Measurements from ENCODE around the gene ATP2C2. TPM values are rescaled to one million over a fixed set of nuclear protein-coding genes. Genes with fewer than 3 reads are reported as not detected.

ATP2C2 gene
- total RNA-seq, 4 donors from 2014 or later = 138 to 3,342 (median 155) TPM

DNA sequence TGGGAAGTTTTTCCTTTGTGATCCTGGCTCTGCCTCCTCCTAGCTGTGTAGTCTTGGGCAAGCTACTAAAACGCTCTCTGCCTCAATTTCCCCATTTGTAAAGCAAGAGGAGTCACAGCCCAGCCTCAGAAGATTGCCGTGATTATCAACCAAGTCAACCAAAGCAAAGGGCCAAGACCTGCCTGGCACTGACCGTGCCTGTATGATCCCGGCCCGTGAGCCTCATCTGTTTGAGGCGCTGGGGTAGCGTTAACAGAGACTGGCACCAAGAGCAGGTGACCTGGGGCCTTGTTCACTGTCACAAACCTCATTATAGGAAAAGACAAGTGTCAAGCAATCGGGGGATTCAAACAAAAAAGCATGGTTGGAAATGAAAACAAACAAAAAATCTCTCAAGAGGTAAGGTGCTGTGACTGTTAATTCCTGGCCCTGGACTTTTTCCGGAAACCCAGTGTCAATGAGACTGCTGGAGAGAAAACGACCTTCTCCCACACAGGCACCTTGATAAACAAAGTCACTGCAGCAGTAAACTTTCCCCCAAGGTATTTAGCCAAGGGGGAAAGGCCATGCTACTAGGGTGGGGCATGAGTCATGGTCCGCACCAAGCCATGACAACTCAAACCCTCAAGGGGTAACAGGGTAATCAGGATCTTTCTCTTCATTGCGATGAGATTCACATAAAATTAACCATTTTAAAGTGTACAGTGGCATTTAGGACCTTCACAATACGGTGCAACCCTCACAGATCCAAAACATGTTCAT is 130.7 kb downstream of the ATP2C2 start:
- intact Hi-C loops (cut with DNase I; ENCODE audit: low total_unique reads) = no loop called here
- TF ChIP-seq POLR2AphosphoS5 (IDR thresholded peaks at IDR 0.05) (no peak), CTCF (IDR thresholded peaks at IDR 0.05) (no peak), EP300 (IDR thresholded peaks at IDR 0.05; ENCODE audit: low read depth) (no peak), POLR2A (IDR thresholded peaks at IDR 0.05) (no peak)
- DNase-seq = no peak
- Histone ChIP-seq H3K4me1 (peaks cover 4 to 8% (median 6%) of the 10 kb centered on the region in 4 donors), H3K4me3 (no peak overlapping the region), H3K9me3 (no peaks in the 10 kb centered on the region), H3K27me3 (no peaks in the 10 kb centered on the region), H3K27ac (no peak overlapping the region), H3K36me3 (peaks cover 0 to 24% (median 8%) of the 10 kb centered on the region in 4 donors)
- in situ Hi-C loops (cut with MboI; ENCODE audit: low pct_ligation_motif_present in 1 of 4, low pct_unique_long_range_greater_than_20kb in 1 of 4, low sequenced_read_pairs in 3 of 4) = loop anchor here in 3 of 4 donors (25.0 kb wide), 3 partner anchors 387 to 537 kb away; partner anchors contain the start of genes NECAB2 (in 2 of the 3), OSGIN1 (in 2 of the 3) and MBTPS1 (in 1 of the 3)
- 87 to 88% methylated on average over 10 to 13 of the region's 13 CpGs for WGBS, 2 donors (ENCODE audit: low coverage in 1 of 2)

DNA sequence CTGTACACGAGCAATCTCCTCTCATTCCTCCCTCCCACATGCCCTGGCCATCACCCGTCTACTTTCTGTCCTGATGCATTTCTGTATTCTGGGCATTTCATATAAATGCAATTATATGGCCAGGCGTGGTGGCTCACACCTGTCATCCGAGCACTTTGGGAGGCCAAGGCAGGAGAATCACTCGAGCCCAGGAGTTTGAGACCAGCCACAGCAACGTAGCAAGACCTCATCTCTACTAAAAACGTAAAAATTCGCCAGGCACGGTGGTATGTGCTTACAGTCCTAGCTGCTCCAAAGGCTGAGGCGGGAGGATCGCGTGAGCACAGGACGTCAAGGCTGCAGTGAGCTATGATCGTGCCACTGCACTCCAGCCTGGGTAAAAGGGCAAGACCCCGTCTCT is 131.3 kb downstream of the ATP2C2 start:
- Histone ChIP-seq H3K36me3 (peaks cover 0 to 24% (median 5%) of the 10 kb centered on the region in 4 donors), H3K27ac (no peak overlapping the region), H3K4me1 (peaks cover 5 to 8% (median 7%) of the 10 kb centered on the region in 4 donors), H3K27me3 (no peaks in the 10 kb centered on the region), H3K9me3 (no peaks in the 10 kb centered on the region), H3K4me3 (no peak overlapping the region)
- TF ChIP-seq POLR2AphosphoS5 (IDR thresholded peaks at IDR 0.05) = no peak
- in situ Hi-C loops (cut with MboI; ENCODE audit: low pct_ligation_motif_present in 1 of 4, low pct_unique_long_range_greater_than_20kb in 1 of 4, low sequenced_read_pairs in 3 of 4) (loop anchor here (25.0 kb wide), 5 partner anchors 213 to 537 kb away; partner anchors contain the start of genes NECAB2 (in 2 of the 4), OSGIN1 (in 2 of the 4) and MBTPS1 (in 1 of the 4)), intact Hi-C loops (cut with DNase I; ENCODE audit: low total_unique reads) (no loop called here)
- no peak for DNase-seq
- WGBS, 2 donors (ENCODE audit: low coverage in 1 of 2) = 88 to 93% methylated on average over 7 to 15 of the region's 15 CpGs

- peaks cover 0 to 20% (median under 1%) of the 10 kb centered on the region in 4 donors for H3K36me3 ChIP-seq
- intact Hi-C loops (cut with DNase I; ENCODE audit: low total_unique reads) (no loop called here), in situ Hi-C loops (cut with MboI; ENCODE audit: low pct_ligation_motif_present in 1 of 4, low pct_unique_long_range_greater_than_20kb in 1 of 4, low sequenced_read_pairs in 3 of 4) (loop anchor here in 2 of 4 donors (25.0 kb wide), 2 partner anchors 212 to 237 kb away; no protein-coding TSS in a partner anchor)
- no peaks in the 10 kb centered on the region for H3K9me3 ChIP-seq
- H3K27me3 ChIP-seq = no peaks in the 10 kb centered on the region
- no peak for DNase-seq
- no peak overlapping the region for H3K4me3 ChIP-seq
- H3K4me1 ChIP-seq = peaks cover 12 to 17% (median 14%) of the 10 kb centered on the region in 4 donors
- H3K27ac ChIP-seq = no peak overlapping the region
- WGBS, 2 donors (ENCODE audit: low coverage in 1 of 2) = 90% methylated on average over 13 of the region's 13 CpGs; no CpG with 5 or more reads in 1 of the 2 donors
- TF ChIP-seq POLR2AphosphoS5 (IDR thresholded peaks at IDR 0.05) = no peak
- no peak for TF ChIP-seq POLR2A (IDR thresholded peaks at IDR 0.05)
- TF ChIP-seq EP300 (IDR thresholded peaks at IDR 0.05; ENCODE audit: low read depth) = no peak
Observed at GRCh38 chr16:84500531-84500930, 132.2 kb downstream of the ATP2C2 start.

DNA sequence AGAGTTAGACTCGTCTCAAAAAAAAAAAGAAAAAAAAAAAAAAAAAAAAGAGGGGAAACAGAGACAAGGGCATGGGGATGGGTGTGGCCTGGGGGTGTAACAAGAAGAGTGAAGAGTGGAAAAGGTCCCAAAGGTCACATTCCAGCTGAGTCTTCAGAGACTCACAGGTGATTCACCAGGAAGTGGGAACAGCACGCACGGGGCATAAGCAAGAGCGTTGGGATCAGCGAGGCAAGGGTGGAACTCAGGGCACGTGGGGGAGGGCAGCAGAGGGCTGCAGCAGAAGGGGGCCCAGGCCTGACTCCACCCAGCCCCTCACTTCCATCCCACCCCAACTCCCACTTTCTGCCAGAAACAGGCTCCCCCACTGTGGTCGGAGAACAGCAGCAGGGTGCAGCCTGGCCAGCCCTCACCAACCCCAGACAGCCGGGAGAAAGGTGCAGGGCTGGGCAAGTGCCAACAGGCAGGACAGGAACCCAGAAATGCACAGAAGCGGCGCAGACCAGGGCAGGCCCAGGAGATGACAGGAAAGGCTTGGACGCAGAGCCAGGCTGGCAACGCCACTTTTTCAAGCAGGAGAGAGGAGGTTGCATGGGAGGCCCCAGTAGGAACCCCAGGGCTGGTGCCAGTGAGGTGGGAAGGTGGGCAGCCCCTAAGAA is 132.9 kb downstream of the ATP2C2 start:
- intact Hi-C loops (cut with DNase I; ENCODE audit: low total_unique reads) (no loop called here), in situ Hi-C loops (cut with MboI; ENCODE audit: low pct_ligation_motif_present in 1 of 4, low pct_unique_long_range_greater_than_20kb in 1 of 4, low sequenced_read_pairs in 3 of 4) (loop anchor here in 2 of 4 donors (25.0 kb wide), 2 partner anchors 211 to 236 kb away; no protein-coding TSS in a partner anchor)
- H3K9me3 ChIP-seq = no peaks in the 10 kb centered on the region
- no peak overlapping the region for H3K27ac ChIP-seq
- 81% methylated on average over 12 of the region's 12 CpGs; no CpG with 5 or more reads in 1 of the 2 donors for WGBS, 2 donors (ENCODE audit: low coverage in 1 of 2)
- peaks cover 0 to 14% (median 0%) of the 10 kb centered on the region in 4 donors for H3K36me3 ChIP-seq
- no peak for TF ChIP-seq POLR2A (IDR thresholded peaks at IDR 0.05)
- TF ChIP-seq POLR2AphosphoS5 (IDR thresholded peaks at IDR 0.05) = no peak
- TF ChIP-seq EP300 (IDR thresholded peaks at IDR 0.05; ENCODE audit: low read depth) = no peak
- TF ChIP-seq CTCF (IDR thresholded peaks at IDR 0.05) = no peak
- peak; percentile 27 for DNase-seq
- no peaks in the 10 kb centered on the region for H3K27me3 ChIP-seq
- H3K4me3 ChIP-seq = no peak overlapping the region
- H3K4me1 ChIP-seq = peaks cover 14 to 24% (median 19%) of the 10 kb centered on the region in 4 donors
